ENCODE results near the gene FBXL12. TPM values are rescaled to one million over a fixed set of nuclear protein-coding genes. Genes with fewer than 3 reads are reported as not detected.
"Not testable (repeated sequence)": the region's sequence is repeated elsewhere in the genome, so short reads cannot be mapped to it uniquely, and the experiment has no call there.

The FBXL12 gene
- total RNA-seq, 1 donor from 2014 or later: 10.4 TPM

DNA sequence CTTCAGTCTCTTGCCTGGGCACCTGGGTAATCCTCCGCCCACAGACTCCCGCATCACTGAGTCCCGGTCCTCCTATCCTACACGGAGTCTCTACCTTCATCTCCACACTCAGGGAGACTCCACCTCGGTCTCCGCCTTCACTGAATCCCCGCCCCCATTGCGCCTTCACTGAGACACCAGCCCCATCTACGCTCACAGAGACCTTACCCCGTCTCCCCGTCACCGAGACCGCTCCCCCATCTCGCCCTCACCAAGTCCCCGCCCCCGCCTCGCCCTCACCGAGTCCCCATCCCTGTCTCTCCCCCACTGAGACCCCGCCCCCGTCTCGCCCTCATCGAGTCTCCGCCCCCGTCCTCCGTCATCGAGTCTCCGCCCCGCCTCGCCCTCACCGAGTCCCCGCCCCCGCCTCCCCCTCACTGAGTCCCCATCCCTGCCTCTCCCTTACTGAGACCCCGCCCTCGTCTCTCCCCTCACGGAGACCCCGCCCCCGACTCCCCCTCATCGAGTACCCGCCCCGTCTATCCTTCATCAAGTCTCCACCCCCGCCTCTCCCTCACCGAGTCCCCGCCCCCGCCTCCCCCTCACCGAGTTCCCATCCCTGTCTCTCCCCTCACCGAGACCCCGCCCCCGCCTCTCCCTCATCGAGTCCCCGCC is 27.2 kb downstream of the FBXL12 start:
- DNase-seq: peak; percentile 95

DNA sequence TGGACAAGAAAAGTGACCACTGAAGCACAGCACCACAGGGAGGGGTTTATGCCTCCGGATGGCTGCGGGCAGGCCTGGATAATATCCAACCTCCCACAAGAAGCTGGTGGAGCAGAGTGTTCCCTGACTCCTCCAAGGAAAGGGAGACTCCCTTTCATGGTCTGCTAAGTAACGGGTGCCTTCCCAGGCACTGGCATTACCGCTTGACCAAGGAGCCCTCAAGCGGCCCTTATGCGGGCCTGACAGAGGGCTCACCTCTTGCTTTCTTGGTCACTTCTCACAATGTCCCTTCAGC is 27.9 kb downstream of the FBXL12 start:
- DNase-seq: not testable (repeated sequence)

DNA sequence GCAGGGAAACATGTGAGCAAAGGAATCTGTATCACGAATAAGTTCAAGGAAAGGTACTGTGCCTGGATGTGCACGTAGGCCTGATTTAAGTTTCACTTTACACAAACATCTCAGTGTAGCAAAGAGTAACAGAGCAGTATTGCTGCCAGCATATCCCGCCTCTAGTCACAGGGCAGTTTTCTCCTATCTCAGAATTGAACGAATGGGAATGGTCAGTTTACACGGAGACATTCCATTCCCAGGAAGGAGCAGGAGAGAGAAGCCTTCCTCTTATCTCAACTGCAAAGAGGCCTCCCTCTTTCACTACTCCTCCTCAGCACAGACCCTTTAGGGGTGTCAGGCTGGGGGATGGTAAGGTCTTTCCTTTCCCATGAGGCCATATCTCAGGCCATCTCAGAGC is 29.3 kb downstream of the FBXL12 start:
- DNase-seq: not testable (repeated sequence)

DNA sequence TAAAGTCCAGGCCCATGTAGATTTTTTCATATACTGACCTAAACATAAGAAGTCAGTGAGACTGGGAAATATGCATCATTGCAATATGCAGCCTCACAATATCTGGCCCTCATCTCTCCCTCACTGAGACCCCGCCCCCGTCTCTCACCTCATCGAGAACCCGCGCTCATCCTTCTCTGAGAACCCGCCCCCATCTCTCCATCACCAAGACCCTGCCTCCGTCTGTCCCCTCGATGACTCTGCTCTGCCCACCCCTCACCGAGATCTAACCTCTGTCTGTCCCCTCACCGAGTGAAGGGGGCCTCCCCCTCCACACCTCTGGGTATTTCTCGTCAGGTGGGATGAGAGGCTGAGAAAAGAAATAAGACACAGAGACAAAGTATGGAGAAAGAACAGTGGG is 29.8 kb downstream of the FBXL12 start:
- no peak for DNase-seq

DNA sequence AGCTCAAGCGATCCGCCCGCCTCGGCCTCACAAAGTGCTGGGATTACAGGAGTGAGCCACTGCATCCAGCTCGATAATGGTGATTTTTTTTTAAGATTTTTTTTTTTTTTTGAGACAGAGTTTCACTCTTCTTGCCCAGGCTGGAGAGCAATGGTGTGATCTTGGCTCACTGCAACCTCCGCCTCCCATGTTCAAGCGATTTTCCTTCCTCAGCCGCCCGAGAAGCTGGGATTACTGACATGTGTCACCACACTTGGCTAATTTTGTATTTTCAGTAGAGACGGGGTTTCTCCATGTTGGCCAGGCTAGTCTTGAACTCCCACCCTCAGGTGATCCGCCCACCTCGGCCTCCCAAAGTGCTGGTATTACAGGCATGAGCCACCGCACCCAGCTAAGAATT is 30.3 kb downstream of the FBXL12 start:
- not testable (repeated sequence) for DNase-seq

DNA sequence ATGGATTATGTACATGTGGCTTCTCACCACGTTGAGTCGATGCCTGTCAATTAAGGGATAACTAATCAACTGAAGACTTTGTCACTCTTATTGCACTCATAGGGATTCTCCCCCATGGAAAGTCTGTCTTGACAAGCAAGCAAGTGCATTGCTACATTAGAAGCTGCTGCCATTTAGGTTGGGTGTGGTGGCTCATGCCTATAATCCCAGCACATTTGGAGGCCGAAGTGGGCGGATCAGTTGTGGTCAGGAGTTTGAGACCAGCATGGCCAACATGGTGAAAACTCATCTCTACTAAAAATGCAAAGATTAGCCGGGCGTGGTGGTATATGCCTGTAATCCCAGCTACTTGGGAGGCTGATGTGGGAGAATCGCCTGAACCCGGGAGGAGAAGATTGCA is 32.1 kb downstream of the FBXL12 start:
- DNase-seq: no peak

DNA sequence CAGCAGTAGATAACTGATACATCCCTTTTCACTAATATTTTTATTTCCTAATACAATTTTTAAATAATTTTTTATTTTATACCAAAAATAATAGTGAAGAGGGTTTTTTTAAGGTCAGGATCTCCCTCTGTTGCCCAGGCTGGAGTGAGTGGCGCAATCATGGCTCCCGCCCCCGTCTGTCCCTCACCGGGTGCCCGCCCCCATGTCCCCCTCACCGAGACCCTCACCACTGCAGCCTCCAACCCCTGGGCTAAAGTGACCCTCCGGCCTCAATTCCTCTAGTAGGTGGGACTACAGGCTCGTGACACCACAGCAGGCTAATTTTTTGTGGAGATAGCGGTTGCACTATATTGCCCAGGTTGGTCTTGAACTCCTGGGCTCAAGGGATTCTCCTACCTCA is 32.5 kb downstream of the FBXL12 start:
- DNase-seq: no peak

DNA sequence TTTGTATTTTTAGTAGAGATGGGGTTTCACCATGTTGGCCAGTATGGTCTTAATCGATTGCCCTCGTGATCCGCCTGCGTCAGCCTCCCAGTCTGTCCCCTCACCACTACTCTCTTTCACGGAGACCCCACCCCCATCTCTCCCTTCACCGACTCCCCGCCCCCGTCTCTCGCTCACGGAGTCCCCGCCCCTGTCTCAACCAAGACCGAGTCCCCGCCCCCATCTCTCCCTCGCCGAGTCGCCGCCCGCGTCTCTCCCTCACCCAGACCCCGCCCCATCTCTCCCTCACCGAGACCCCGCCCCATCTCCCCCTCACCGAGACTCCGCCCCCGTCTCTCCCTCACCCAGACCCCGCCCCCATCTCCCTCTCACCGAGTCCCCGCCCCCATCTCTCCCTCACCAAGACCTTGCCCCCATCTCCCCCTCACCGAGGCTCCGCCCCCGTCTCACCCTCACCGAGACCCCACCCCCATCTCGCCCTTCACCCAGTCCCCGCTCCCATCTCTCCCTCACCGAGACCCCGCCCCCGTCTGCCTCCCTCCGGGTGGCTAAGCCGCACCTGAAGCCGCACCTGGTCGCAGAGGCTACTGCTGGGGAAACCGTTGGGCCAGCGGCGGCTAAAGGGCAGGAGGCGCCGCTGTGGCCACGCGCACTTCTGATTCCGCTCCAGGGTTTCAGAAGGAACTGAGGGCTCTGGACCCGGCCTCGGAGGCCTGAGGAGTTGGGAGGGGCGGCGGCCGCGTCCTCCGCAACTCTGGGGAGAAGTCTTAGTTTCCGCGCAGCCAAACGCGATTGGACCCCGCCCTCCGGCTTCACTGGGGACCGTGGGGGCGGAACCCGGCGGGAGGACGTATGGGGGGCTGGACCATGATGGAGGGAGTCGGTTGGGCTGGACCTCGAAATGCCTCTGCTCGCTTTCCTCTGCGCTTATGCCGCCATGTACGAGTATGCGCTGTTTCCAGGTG is 33.2 kb downstream of the FBXL12 start:
- peak; percentile 98 for DNase-seq

DNA sequence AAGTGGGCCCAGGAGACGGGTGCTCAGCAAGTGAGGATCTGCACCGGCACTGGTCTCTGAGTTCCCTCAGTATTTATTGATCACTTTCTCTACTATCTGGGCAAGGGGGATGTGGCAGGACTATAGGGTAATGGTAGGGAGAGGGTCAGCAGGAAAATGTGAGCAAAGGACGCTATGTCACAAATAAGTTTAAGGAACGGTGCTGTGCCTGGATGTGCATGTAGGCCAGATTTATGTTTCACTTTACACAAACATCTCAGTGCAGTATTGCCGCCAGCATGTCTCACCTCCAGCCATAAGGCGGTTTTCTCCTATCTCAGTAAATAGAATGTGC is 34.7 kb downstream of the FBXL12 start:
- not testable (repeated sequence) for DNase-seq

DNA sequence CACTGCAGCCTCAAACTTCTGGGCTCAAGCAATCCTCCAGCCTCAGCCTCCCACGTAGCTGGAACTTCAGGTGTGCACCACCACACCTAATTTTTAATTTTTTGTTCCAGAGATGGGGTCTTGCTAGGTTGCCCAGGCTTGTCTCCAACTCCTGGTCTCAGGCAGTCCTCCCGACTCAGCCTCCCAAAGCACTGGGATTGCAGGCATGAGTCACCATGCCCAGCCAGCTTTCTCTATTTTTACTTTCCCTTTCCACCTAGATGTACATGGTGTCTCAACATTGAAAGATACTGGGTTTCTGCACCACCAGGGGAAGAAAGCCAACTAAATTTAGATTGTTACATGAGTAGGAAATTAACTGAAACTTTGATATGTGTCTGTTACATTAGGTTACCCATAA is 36.5 kb downstream of the FBXL12 start:
- DNase-seq: no peak

DNA sequence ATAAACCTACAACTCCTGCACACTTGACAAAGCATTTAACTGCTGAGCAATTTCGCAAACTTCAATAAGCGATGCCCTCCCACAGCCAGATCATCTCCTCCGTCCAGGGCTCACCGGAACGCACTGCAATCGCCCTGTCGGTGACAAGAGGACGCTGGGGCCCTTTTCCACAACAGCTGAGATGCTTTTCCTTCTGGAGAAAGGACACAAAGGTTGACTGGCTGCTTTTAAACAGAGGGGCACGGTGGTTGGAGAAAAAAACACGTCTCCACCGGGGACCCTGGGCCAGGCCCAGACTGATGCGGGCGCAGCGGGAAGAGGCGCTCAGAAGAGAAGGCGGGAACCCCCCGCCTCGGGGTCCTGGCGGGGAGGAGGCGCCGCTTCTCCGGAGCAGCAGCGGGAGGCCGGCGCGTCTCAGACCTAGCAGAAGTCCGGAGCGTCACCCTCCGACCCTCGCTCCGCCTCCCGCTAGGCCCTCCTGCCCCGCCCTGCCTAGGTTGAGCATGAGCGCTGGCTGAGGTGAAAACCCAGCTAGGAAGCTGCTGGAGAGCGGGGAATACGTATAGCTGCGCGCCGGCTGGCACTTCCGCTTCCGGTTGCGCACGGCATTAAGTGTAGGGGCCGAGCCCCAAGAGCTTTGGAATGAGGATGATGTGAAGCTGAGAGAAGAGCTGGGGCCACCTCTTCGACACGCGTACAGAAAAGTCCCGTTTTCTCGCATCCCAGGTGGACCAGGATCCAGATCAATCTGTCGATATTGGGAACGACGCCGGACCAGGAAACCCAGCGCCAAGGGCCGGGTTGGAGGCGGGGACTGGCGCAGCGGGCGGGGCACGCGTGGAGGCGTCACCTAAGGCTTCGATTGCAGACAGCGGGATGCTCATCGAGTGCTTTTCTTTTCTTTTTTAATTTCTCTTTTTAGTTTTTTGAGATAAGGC is 50.4 kb downstream of the FBXL12 start, which contains the start of gene ZNF846:
TSS of gene ZNF846 (minus strand) at position 564 of the 938 bp plus-strand sequence. CDS start 3,788 bp downstream, outside the sequence.
- DNase-seq: peak; percentile 97

Small RNAs within 50 kb of the gene (small RNA-seq; reads per million reads assigned to genes)
- not detected for gene RF00156 (ENCODE audit: low replicate concordance)

Other genes with a start within 250 kb of the FBXL12 start
- 51.6 TPM for gene ZNF121, start 234.6 kb downstream of the FBXL12 start, total RNA-seq
- 40.2 TPM for gene ZNF561, start 197.8 kb downstream of the FBXL12 start, total RNA-seq
- 30.4 TPM for gene ZNF562, start 144.0 kb downstream of the FBXL12 start, total RNA-seq
- gene ZNF846, start 50.3 kb downstream of the FBXL12 start, total RNA-seq: 16.8 TPM
- gene UBL5, start 8.8 kb upstream of the FBXL12 start, total RNA-seq: 125 TPM
- 35.6 TPM for gene PIN1, start 16.2 kb upstream of the FBXL12 start, total RNA-seq
- 80.5 TPM for gene OLFM2, start 117.4 kb upstream of the FBXL12 start, total RNA-seq
- gene COL5A3, start 191.4 kb upstream of the FBXL12 start, total RNA-seq: 51.3 TPM
- not detected for gene RDH8, start 194.4 kb upstream of the FBXL12 start, total RNA-seq

Data from skin of body (tissue), 3 donors.